HepG2 (cell line): Measurements from ENCODE around the gene PCARE. TPM values are rescaled to one million over a fixed set of nuclear protein-coding genes. Genes with fewer than 3 reads are reported as not detected.

ENCODE experiments used
- ATF7 ChIP-seq, 2 experiments: fragments of 450-650 bp in 1 of 2; sonication (generic) in 1 of 2; formaldehyde crosslinking in 1 of 2; IDR thresholded peaks; 2 replicates each; pipeline versions ENCODE4 v1.4.0 to v1.6.1; 2016 to 2020; ENCODE audit warnings: antibody characterized with exemption in 1 of 2, mild to moderate bottlenecking in 1 of 2, missing genetic modification reagents in 1 of 2
- ATRX ChIP-seq: sonication (generic); formaldehyde crosslinking; IDR thresholded peaks from 2 replicates; pipeline ENCODE4 v1.4.0; 2020; ENCODE audit warnings: missing genetic modification reagents, borderline replicate concordance
- BRCA1 ChIP-seq: sonication (generic); formaldehyde crosslinking; IDR thresholded peaks from 2 replicates; pipeline ENCODE4 v1.4.0; 2020; ENCODE audit warnings: missing genetic modification reagents
- FOSL2 ChIP-seq: sonication (generic); formaldehyde crosslinking; IDR thresholded peaks from 2 replicates; pipeline ENCODE4 v1.4.0; 2020; ENCODE audit warnings: missing genetic modification reagents
- HMG20B ChIP-seq: conservative IDR thresholded peaks from 2 replicates; pipeline ENCODE4 v1.6.1; 2016; ENCODE audit warnings: missing genetic modification reagents, missing compliant biosample characterization
- HNRNPK ChIP-seq: fragments of 200-400 bp; formaldehyde crosslinking; IDR thresholded peaks from 2 replicates; pipeline ENCODE4 v1.6.1; 2018; ENCODE audit warnings: low read length, low read depth, moderate library complexity, mild to moderate bottlenecking; ENCODE audit not compliant: poor library complexity, severe bottlenecking
- ISL2 ChIP-seq: sonication (generic); formaldehyde crosslinking; IDR thresholded peaks from 2 replicates; pipeline ENCODE4 v1.5.0; 2020; ENCODE audit warnings: missing genetic modification reagents
- KDM1A ChIP-seq: IDR thresholded peaks from 2 replicates; pipeline ENCODE4 v1.6.1; 2016; ENCODE audit warnings: missing compliant biosample characterization
- KMT2A ChIP-seq: sonication (generic); formaldehyde crosslinking; IDR thresholded peaks from 2 replicates; pipeline ENCODE4 v1.4.0; 2020; ENCODE audit warnings: missing genetic modification reagents
- MBNL3 ChIP-seq: fragments of 250-450 bp; sonication (Bioruptor Pico); conservative IDR thresholded peaks from 2 replicates; pipeline ENCODE4 v1.8.0; 2022; ENCODE audit warnings: mild to moderate bottlenecking, inconsistent platforms
- PHB2 ChIP-seq: fragments of 450-650 bp; IDR thresholded peaks from 2 replicates; pipeline ENCODE4 v1.6.1; 2018; ENCODE audit not compliant: partially characterized antibody
- SIX1 ChIP-seq: sonication (generic); formaldehyde crosslinking; IDR thresholded peaks from 2 replicates; pipeline ENCODE4 v1.4.0; 2020; ENCODE audit warnings: missing genetic modification reagents, borderline replicate concordance
- SIX4 ChIP-seq: sonication (generic); formaldehyde crosslinking; IDR thresholded peaks from 2 replicates; pipeline ENCODE4 v1.4.0; 2020; ENCODE audit warnings: missing genetic modification reagents
- SMARCC2 ChIP-seq: fragments of 450-650 bp; IDR thresholded peaks from 2 replicates; pipeline ENCODE4 v1.6.1; 2017; ENCODE audit warnings: antibody characterized with exemption, mild to moderate bottlenecking
- SP4 ChIP-seq: sonication (generic); formaldehyde crosslinking; IDR thresholded peaks from 2 replicates; pipeline ENCODE4 v1.8.1; 2023; ENCODE audit warnings: mild to moderate bottlenecking, missing genetic modification reagents
- SP5 ChIP-seq: IDR thresholded peaks from 2 replicates; pipeline ENCODE4 v1.6.1; 2016; ENCODE audit warnings: low read depth, borderline replicate concordance
- SRY ChIP-seq: sonication (generic); formaldehyde crosslinking; IDR thresholded peaks from 2 replicates; pipeline ENCODE4 v1.8.0; 2022; ENCODE audit warnings: mild to moderate bottlenecking, missing genetic modification reagents
- TIGD3 ChIP-seq: sonication (generic); formaldehyde crosslinking; IDR thresholded peaks from 2 replicates; pipeline ENCODE4 v1.5.1; 2020; ENCODE audit warnings: mild to moderate bottlenecking, missing genetic modification reagents, borderline replicate concordance
- ZBTB14 ChIP-seq: sonication (generic); formaldehyde crosslinking; IDR thresholded peaks from 2 replicates; pipeline ENCODE4 v1.4.0; 2020; ENCODE audit warnings: missing genetic modification reagents
- ZFP36L2 ChIP-seq: sonication (generic); formaldehyde crosslinking; IDR thresholded peaks from 2 replicates; pipeline ENCODE4 v1.4.0; 2020; ENCODE audit warnings: missing genetic modification reagents
- ZFP82 ChIP-seq: sonication (generic); formaldehyde crosslinking; IDR thresholded peaks from 2 replicates; pipeline ENCODE4 v1.5.1; 2020; ENCODE audit warnings: mild to moderate bottlenecking, missing genetic modification reagents, borderline replicate concordance
- ZKSCAN1 ChIP-seq: fragments of 150-350 bp; IDR thresholded peaks from 2 replicates; pipeline ENCODE4 v1.6.1; 2014; ENCODE audit warnings: low read length
- ZNF124 ChIP-seq: sonication (generic); formaldehyde crosslinking; IDR thresholded peaks from 2 replicates; pipeline ENCODE4 v1.4.0; 2020; ENCODE audit warnings: missing genetic modification reagents
- ZNF234 ChIP-seq: sonication (generic); formaldehyde crosslinking; conservative IDR thresholded peaks from 2 replicates; pipeline ENCODE4 v1.5.1; 2020; ENCODE audit warnings: mild to moderate bottlenecking, missing genetic modification reagents
- ZNF274 ChIP-seq: sonication (generic); formaldehyde crosslinking; IDR thresholded peaks from 2 replicates; pipeline ENCODE4 v1.5.1; 2020; ENCODE audit warnings: mild to moderate bottlenecking, missing genetic modification reagents
- ZNF335 ChIP-seq: sonication (generic); formaldehyde crosslinking; IDR thresholded peaks from 2 replicates; pipeline ENCODE4 v1.4.0; 2020; ENCODE audit warnings: missing genetic modification reagents
- ZNF350 ChIP-seq: sonication (generic); formaldehyde crosslinking; IDR thresholded peaks from 2 replicates; pipeline ENCODE4 v1.4.0; 2020; ENCODE audit warnings: mild to moderate bottlenecking, low read depth, missing genetic modification reagents, borderline replicate concordance
- ZNF547 ChIP-seq: sonication (generic); formaldehyde crosslinking; IDR thresholded peaks from 2 replicates; pipeline ENCODE4 v1.5.1; 2020; ENCODE audit warnings: mild to moderate bottlenecking, missing genetic modification reagents
- polyA plus RNA-seq, 8 experiments: library from polyadenylated mRNA; depleted of rRNA in 3 of 8; stranded (reverse) in 7 of 8; unstranded in 1 of 8; fragments of >200 nt; fragmentation: Illumina TruSeq in 4 of 8; extraction: Trizol in 4 of 8; gene quantifications; 2 replicates each; pipeline versions ENCODE4 v1.2.1 to v1.2.3, GENCODE V29; 2011 to 2016; ENCODE audit warnings: low read depth in 4 of 8, missing spikeins in 1 of 8, mixed read lengths in 1 of 8; ENCODE audit not compliant: insufficient read depth in 1 of 8
- total RNA-seq, 5 experiments: library from RNA; depleted of rRNA; stranded (reverse); fragments of >200 nt; fragmentation: Illumina TruSeq; extraction: Trizol; gene quantifications; 2 replicates each; pipeline ENCODE4 v1.2.3, GENCODE V29; 2016; ENCODE audit warnings: low read depth in 1 of 5
- TF ChIP-seq, protein P1 (sequence below): sonication (generic); formaldehyde crosslinking; IDR thresholded peaks from 2 replicates; pipeline ENCODE4 v1.5.0; 2020; ENCODE audit warnings: mild to moderate bottlenecking, missing genetic modification reagents, moderate library complexity
- TF ChIP-seq, protein P2 (sequence below): sonication (generic); formaldehyde crosslinking; IDR thresholded peaks from 2 replicates; pipeline ENCODE4 v1.4.0; 2020; ENCODE audit warnings: mild to moderate bottlenecking, missing genetic modification reagents

PCARE gene
- total and polyA plus RNA-seq, 2 of the 13 experiments (the other 11 are each of a cell fraction or from before 2014, with no cell fraction given) = not detected

- TF ChIP-seq SIX4 (CRISPR knock-in tag) (0 out of 2 replicates have a peak, but pooled peaks have one; percentile 18), SRY (CRISPR knock-in tag) (no peak), ZNF234 (CRISPR knock-in tag) (no peak), SP5 (no peak), ZBTB14 (CRISPR knock-in tag) (no peak), ATRX (CRISPR knock-in tag) (no peak), HNRNPK (no peak), FOSL2 (CRISPR knock-in tag) (peak; percentile 97), MBNL3 (no peak), SIX1 (CRISPR knock-in tag) (no peak), ZNF335 (CRISPR knock-in tag) (no peak), ZNF274 (no peak), ZFP36L2 (CRISPR knock-in tag) (no peak), HMG20B (CRISPR knock-in tag) (0 out of 2 replicates have a peak, but pooled peaks have one; percentile 25), ZKSCAN1 (no peak), ZNF547 (CRISPR knock-in tag) (no peak), BRCA1 (CRISPR knock-in tag) (no peak), ZFP82 (CRISPR knock-in tag) (no peak), KDM1A (CRISPR knock-in tag) (no peak), ISL2 (no peak), PHB2 (no peak), TIGD3 (CRISPR knock-in tag) (no peak), ZNF350 (CRISPR knock-in tag) (no peak), ATF7 (IDR thresholded peaks at IDR 0.05) (peak; percentile 28; the same call in 1 of the 2 replicates), ATF7 (CRISPR knock-in tag; IDR thresholded peaks at IDR 0.05) (no peak), SMARCC2 (no peak), SP4 (CRISPR knock-in tag) (no peak), KMT2A (CRISPR knock-in tag) (no peak), ZNF124 (CRISPR knock-in tag) (no peak)
- TF ChIP-seq, protein P1, sequence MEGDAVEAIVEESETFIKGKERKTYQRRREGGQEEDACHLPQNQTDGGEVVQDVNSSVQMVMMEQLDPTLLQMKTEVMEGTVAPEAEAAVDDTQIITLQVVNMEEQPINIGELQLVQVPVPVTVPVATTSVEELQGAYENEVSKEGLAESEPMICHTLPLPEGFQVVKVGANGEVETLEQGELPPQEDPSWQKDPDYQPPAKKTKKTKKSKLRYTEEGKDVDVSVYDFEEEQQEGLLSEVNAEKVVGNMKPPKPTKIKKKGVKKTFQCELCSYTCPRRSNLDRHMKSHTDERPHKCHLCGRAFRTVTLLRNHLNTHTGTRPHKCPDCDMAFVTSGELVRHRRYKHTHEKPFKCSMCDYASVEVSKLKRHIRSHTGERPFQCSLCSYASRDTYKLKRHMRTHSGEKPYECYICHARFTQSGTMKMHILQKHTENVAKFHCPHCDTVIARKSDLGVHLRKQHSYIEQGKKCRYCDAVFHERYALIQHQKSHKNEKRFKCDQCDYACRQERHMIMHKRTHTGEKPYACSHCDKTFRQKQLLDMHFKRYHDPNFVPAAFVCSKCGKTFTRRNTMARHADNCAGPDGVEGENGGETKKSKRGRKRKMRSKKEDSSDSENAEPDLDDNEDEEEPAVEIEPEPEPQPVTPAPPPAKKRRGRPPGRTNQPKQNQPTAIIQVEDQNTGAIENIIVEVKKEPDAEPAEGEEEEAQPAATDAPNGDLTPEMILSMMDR (CRISPR knock-in tag) = no peak
- TF ChIP-seq, protein P2, sequence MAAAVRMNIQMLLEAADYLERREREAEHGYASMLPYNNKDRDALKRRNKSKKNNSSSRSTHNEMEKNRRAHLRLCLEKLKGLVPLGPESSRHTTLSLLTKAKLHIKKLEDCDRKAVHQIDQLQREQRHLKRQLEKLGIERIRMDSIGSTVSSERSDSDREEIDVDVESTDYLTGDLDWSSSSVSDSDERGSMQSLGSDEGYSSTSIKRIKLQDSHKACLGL = no peak
Observed at GRCh38 chr2:29108225-29108624, 33.9 kb upstream of the PCARE start (continued).
